Measurements from ENCODE around the gene NFRKB. TPM values are rescaled to one million over a fixed set of nuclear protein-coding genes. Genes with fewer than 3 reads are reported as not detected.

NFRKB gene
- 10 to 100 TPM; 18.6 to 45.7 (median 30.7) TPM for total RNA-seq

GRCh38 chr11:129895126-129896041, at the start of gene NFRKB:
TSS of gene NFRKB (minus strand) at chr11:129895578. CDS start at chr11:129892849, 2,729 bp downstream.
- WGBS, 2 donors: 0 to 1% methylated on average over 34 to 66 of the region's 77 CpGs
- H3K27ac ChIP-seq: peak within 1 kb of the TSS; percentile 72 to 93 (median 82)
- peak; percentile 80 to 81 for DNase-seq (ENCODE audit: low spot score in 2 of 2)

GRCh38 chr11:129944696-129945095, 49.3 kb upstream of the NFRKB start:
- Histone ChIP-seq H3K36me3 (peaks cover 0 to 51% (median 0%) of the 10 kb centered on the region in 3 donors), H3K4me3 (no peak overlapping the region), H3K27ac (no peak overlapping the region), H3K9me3 (no peaks in the 10 kb centered on the region), H3K4me1 (no peaks in the 10 kb centered on the region), H3K27me3 (no peaks in the 10 kb centered on the region)
- WGBS, 2 donors: 95 to 97% methylated on average over 18 of the region's 18 CpGs
- DNase-seq (ENCODE audit: low spot score in 2 of 2): no peak
- TF ChIP-seq CTCF (IDR thresholded peaks at IDR 0.05): no peak
- TF ChIP-seq POLR2A (IDR thresholded peaks at IDR 0.05): no peak
- TF ChIP-seq EP300 (IDR thresholded peaks at IDR 0.05): no peak

More at GRCh38 chr11:129895126-129896041, at the start of gene NFRKB:
- H3K4me1 ChIP-seq: peaks cover 0 to 22% (median 8%) of the 10 kb centered on the region in 4 donors
- peak within 1 kb of the TSS; percentile 87 to 97 (median 91) for H3K4me3 ChIP-seq
- no peaks in the 10 kb centered on the region for H3K9me3 ChIP-seq
- TF ChIP-seq EP300 (IDR thresholded peaks at IDR 0.05): peak in 1 of 2 donors; percentile 72
- peak in 1 of 5 experiments; percentile 27 for TF ChIP-seq CTCF (IDR thresholded peaks at IDR 0.05)
- peak; percentile 51 to 61 for TF ChIP-seq POLR2A (IDR thresholded peaks at IDR 0.05)
- H3K36me3 ChIP-seq: peaks cover 0 to 47% (median 0%) of the 10 kb centered on the region in 3 donors
- H3K27me3 ChIP-seq: no peaks in the 10 kb centered on the region

GRCh38 chr11:129943036-129943435, 47.7 kb upstream of the NFRKB start:
- no peak for DNase-seq (ENCODE audit: low spot score in 2 of 2)
- H3K27ac ChIP-seq: no peak overlapping the region
- H3K4me1 ChIP-seq: no peaks in the 10 kb centered on the region
- H3K9me3 ChIP-seq: no peaks in the 10 kb centered on the region
- no peaks in the 10 kb centered on the region for H3K27me3 ChIP-seq
- TF ChIP-seq CTCF (IDR thresholded peaks at IDR 0.05) (no peak), POLR2A (IDR thresholded peaks at IDR 0.05) (no peak), EP300 (IDR thresholded peaks at IDR 0.05) (no peak)
- no peak overlapping the region for H3K4me3 ChIP-seq
- peaks cover 0 to 51% (median 0%) of the 10 kb centered on the region in 3 donors for H3K36me3 ChIP-seq

GRCh38 chr11:129939510-129939909, 44.1 kb upstream of the NFRKB start:
- Histone ChIP-seq H3K4me3 (no peak overlapping the region), H3K9me3 (no peaks in the 10 kb centered on the region), H3K27me3 (no peaks in the 10 kb centered on the region), H3K36me3 (peaks cover 0 to 45% (median 0%) of the 10 kb centered on the region in 3 donors), H3K27ac (no peak overlapping the region), H3K4me1 (no peaks in the 10 kb centered on the region)
- TF ChIP-seq POLR2A (IDR thresholded peaks at IDR 0.05): no peak
- TF ChIP-seq CTCF (IDR thresholded peaks at IDR 0.05): no peak
- DNase-seq (ENCODE audit: low spot score in 2 of 2): no peak
- WGBS, 2 donors: 84 to 86% methylated on average over 4 of the region's 4 CpGs

DNA sequence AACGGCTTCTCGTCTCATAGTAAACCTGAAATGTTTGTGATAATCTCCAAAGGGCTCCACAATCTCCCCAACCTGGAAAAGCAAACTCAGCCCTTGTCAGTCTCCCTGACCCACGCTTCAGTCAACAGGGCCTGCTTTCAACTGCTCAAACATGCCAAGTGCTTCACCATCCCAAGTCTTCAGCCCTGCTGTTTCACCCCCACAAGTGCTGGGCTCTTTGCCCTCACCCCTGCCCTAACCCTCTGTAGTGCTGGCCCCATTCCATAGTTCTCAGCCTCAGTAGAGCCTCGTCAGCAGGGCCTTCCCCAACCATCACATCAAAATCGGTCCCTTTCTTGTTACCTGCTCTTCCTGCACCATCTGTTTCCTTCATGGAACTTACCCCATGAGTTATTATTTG, 43.4 kb upstream of the NFRKB start:
- H3K9me3 ChIP-seq: no peaks in the 10 kb centered on the region
- TF ChIP-seq POLR2A (IDR thresholded peaks at IDR 0.05) (no peak), EP300 (IDR thresholded peaks at IDR 0.05) (no peak), CTCF (IDR thresholded peaks at IDR 0.05) (no peak)
- no peak for DNase-seq (ENCODE audit: low spot score in 2 of 2)
- 83 to 88% methylated on average over 5 of the region's 5 CpGs for WGBS, 2 donors
- H3K4me3 ChIP-seq: no peak overlapping the region
- H3K4me1 ChIP-seq: no peaks in the 10 kb centered on the region
- no peaks in the 10 kb centered on the region for H3K27me3 ChIP-seq
- peaks cover 0 to 42% (median 0%) of the 10 kb centered on the region in 3 donors for H3K36me3 ChIP-seq
- no peak overlapping the region for H3K27ac ChIP-seq

Measured in tibial nerve (tissue), 4 donors.